Measurements from ENCODE around the gene DOK1.

GRCh38 chr2:74587664-74588277 is 33.3 kb downstream of the DOK1 start:
- peak; percentile 63 for TF ChIP-seq CTCF (IDR thresholded peaks at IDR 0.05; ENCODE audit: insufficient read depth, low read depth, low read length)
- no peak for TF ChIP-seq EZH2 (IDR thresholded peaks at IDR 0.05; ENCODE audit: insufficient read depth, low read length)
